ENCODE measurements around the gene VEZT.

DNA sequence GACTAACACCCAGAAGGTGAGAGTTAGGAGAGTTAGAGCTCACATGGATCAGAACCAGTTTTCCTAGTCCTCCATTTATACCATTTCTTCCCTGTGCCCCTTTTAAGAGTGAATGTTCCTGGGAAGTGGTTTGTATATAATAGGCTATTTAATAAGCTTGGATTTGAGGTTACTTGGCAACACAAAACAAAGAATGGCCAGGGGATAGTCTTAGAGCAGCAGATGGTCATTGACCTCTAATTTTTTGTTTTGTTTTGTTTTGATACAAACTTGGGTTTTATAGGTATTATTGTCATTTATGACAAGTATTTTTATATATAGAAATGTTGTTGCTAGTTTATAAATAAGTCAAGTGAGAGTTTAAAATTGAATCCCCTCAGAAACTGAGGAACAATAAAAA, 35.8 kb downstream of the VEZT start:
- TF ChIP-seq TARDBP (IDR thresholded peaks at IDR 0.05) = no peak
- no peak for TF ChIP-seq CTBP1 (IDR thresholded peaks at IDR 0.05; ENCODE audit: borderline replicate concordance)
